Lower leg skin (tissue), 4 donors: Measurements from ENCODE around the gene SCG2. TPM values are rescaled to one million over a fixed set of nuclear protein-coding genes. Genes with fewer than 3 reads are reported as not detected.

ENCODE experiments used
- DNase-seq, 2 donors: peaks; one replicate each; pipeline ENCODE4 v3.0.0-alpha.2; 2019; ENCODE audit warnings: low spot score in 2 of 2
- H3K4me3 ChIP-seq: fragments of 200-600 bp; sonication (generic); 2 replicates; pipeline ENCODE4 v1.5.1; 2017; ENCODE audit warnings: mild to moderate bottlenecking, low read depth; ENCODE audit not compliant: poor library complexity, severe bottlenecking
- CTCF ChIP-seq, 3 donors: fragments of 450-650 bp; IDR thresholded peaks; one replicate each; pipeline ENCODE4 v1.5.1; 2016; ENCODE audit warnings: antibody characterized with exemption in 3 of 3, mild to moderate bottlenecking in 3 of 3, moderate library complexity in 2 of 3
- POLR2A ChIP-seq, 2 donors: fragments of 450-650 bp; IDR thresholded peaks; one replicate each; pipeline ENCODE4 v1.6.1; 2016 to 2017; ENCODE audit warnings: antibody characterized with exemption in 2 of 2, mild to moderate bottlenecking in 1 of 2, moderate library complexity in 1 of 2
- WGBS, 2 donors: methylation state at CpG; one replicate each; pipeline ENCODE4 v1.1.5; 2018; 5-methylcytosine and 5-hydroxymethylcytosine counted together
- intact Hi-C: fragments of 100-400 bp; cut with DNase I; formaldehyde crosslinking; loops from one replicate; pipeline ENCODE4 v1.15.0; 2023; ENCODE audit warnings: low total_unique reads
- total RNA-seq, 4 donors: library from RNA; depleted of rRNA; stranded (reverse); fragments of >200 nt; gene quantifications; one replicate each; pipeline ENCODE4 v1.1.0, GENCODE V29; 2016

The SCG2 gene
- total RNA-seq, 4 donors from 2014 or later, result 0.17 to 1.8 (median 0.42) TPM; not detected in 1

GRCh38 chr2:223607476-223607875 is 5.3 kb upstream of the SCG2 start:
- 69 to 77% methylated on average over 5 of the region's 5 CpGs for WGBS, 2 donors
- no peak overlapping the region for H3K4me3 ChIP-seq
- DNase-seq, result no peak
- TF ChIP-seq POLR2A (IDR thresholded peaks at IDR 0.05) (no peak), CTCF (IDR thresholded peaks at IDR 0.05) (no peak)
- intact Hi-C loops, result no loop called here

GRCh38 chr2:223606946-223607345 is 4.8 kb upstream of the SCG2 start:
- no peak overlapping the region for H3K4me3 ChIP-seq
- no peak for TF ChIP-seq CTCF (IDR thresholded peaks at IDR 0.05)
- no peak for TF ChIP-seq POLR2A (IDR thresholded peaks at IDR 0.05)
- WGBS, 2 donors, result 33% methylated on average over 1 of the region's 1 CpG
- intact Hi-C loops, result no loop called here
- no peak for DNase-seq

- 88% methylated on average over 2 of the region's 2 CpGs for WGBS, 2 donors
- H3K4me3 ChIP-seq, result no peak overlapping the region
- no peak for DNase-seq
- TF ChIP-seq POLR2A (IDR thresholded peaks at IDR 0.05) (no peak), CTCF (IDR thresholded peaks at IDR 0.05) (no peak)
- intact Hi-C loops, result no loop called here
These were observed 2.1 kb upstream of the SCG2 start for GRCh38 chr2:223604231-223604630.

GRCh38 chr2:223602972-223603371 is 811 bp upstream of the SCG2 start:
- TF ChIP-seq POLR2A (IDR thresholded peaks at IDR 0.05) (no peak), CTCF (IDR thresholded peaks at IDR 0.05) (no peak)
- 61 to 63% methylated on average over 2 of the region's 2 CpGs for WGBS, 2 donors
- no peak overlapping the region for H3K4me3 ChIP-seq
- DNase-seq, result no peak
- intact Hi-C loops, result no loop called here

- no peak for TF ChIP-seq CTCF (IDR thresholded peaks at IDR 0.05)
- no peak for TF ChIP-seq POLR2A (IDR thresholded peaks at IDR 0.05)
- intact Hi-C loops, result no loop called here
- H3K4me3 ChIP-seq, result no peak overlapping the region
- no peak for DNase-seq
These were observed 1.1 kb downstream of the SCG2 start for GRCh38 chr2:223601018-223601417.

GRCh38 chr2:223599640-223600380 is 2.4 kb downstream of the SCG2 start:
- TF ChIP-seq CTCF (IDR thresholded peaks at IDR 0.05) (no peak), POLR2A (IDR thresholded peaks at IDR 0.05) (no peak)
- DNase-seq, result no peak
- no peak overlapping the region for H3K4me3 ChIP-seq
- WGBS, 2 donors, result 54 to 61% methylated on average over 6 of the region's 6 CpGs
- intact Hi-C loops, result no loop called here
